SK-N-SH treated with all-trans-retinoic acid at 6 μM for 48 hours (cell line): ENCODE measurements around the gene SDHA.
"Not testable (repeated sequence)": the region's sequence is repeated elsewhere in the genome, so short reads cannot be mapped to it uniquely, and the experiment has no call there.

Experiments
- ATAC-seq: fragments of 200-7000 bp; cut with Tn5 transposase; 3 replicates; pipeline ENCODE4 v1.9.1; 2020; ENCODE audit warnings: mild to moderate bottlenecking, moderate library complexity
- ARNTL ChIP-seq: fragments of 450-650 bp; formaldehyde crosslinking; IDR thresholded peaks from 2 replicates; pipeline ENCODE4 v1.5.0; 2020; ENCODE audit warnings: low read depth, mild to moderate bottlenecking, moderate library complexity, borderline replicate concordance
- BACH2 ChIP-seq: fragments of 250-450 bp; sonication (Bioruptor Pico); IDR thresholded peaks from 2 replicates; pipeline ENCODE4 v1.9.0; 2021; ENCODE audit warnings: mild to moderate bottlenecking, borderline replicate concordance
- CSDC2 ChIP-seq: fragments of 250-450 bp; sonication (Bioruptor Pico); IDR thresholded peaks from 2 replicates; pipeline ENCODE4 v1.5.0; 2020; ENCODE audit warnings: mild to moderate bottlenecking, moderate library complexity
- ESRRG ChIP-seq: fragments of 250-450 bp; sonication (Bioruptor Pico); IDR thresholded peaks from 2 replicates; pipeline ENCODE4 v1.6.1; 2021; ENCODE audit warnings: mild to moderate bottlenecking
- GLIS3 ChIP-seq: fragments of 250-450 bp; sonication (Bioruptor Pico); IDR thresholded peaks from 2 replicates; pipeline ENCODE4 v1.5.0; 2020; ENCODE audit warnings: mild to moderate bottlenecking, moderate library complexity
- ISL1 ChIP-seq: fragments of 250-450 bp; sonication (Bioruptor Pico); IDR thresholded peaks from 2 replicates; pipeline ENCODE4 v2.1.2; 2022; ENCODE audit warnings: mild to moderate bottlenecking, moderate library complexity
- RARB ChIP-seq: fragments of 250-450 bp; sonication (Bioruptor Pico); IDR thresholded peaks from 2 replicates; pipeline ENCODE4 v1.8.0; 2021; ENCODE audit warnings: mild to moderate bottlenecking, moderate library complexity
- SNAI2 ChIP-seq: fragments of 250-450 bp; sonication (Bioruptor Pico); IDR thresholded peaks from 2 replicates; pipeline ENCODE4 v1.5.0; 2020; ENCODE audit warnings: mild to moderate bottlenecking, moderate library complexity
- TCF4 ChIP-seq: fragments of 250-450 bp; sonication (Bioruptor Pico); IDR thresholded peaks from 2 replicates; pipeline ENCODE4 v1.8.0; 2021; ENCODE audit warnings: mild to moderate bottlenecking, moderate library complexity, borderline replicate concordance
- ZC3H10 ChIP-seq: fragments of 250-450 bp; sonication (Bioruptor Pico); IDR thresholded peaks from 2 replicates; pipeline ENCODE4 v1.5.1; 2021; ENCODE audit warnings: mild to moderate bottlenecking, moderate library complexity
- ZFP30 ChIP-seq: fragments of 450-650 bp; formaldehyde crosslinking; IDR thresholded peaks from 2 replicates; pipeline ENCODE4 v1.5.0; 2022; ENCODE audit warnings: mild to moderate bottlenecking, moderate library complexity
- ZNF8 ChIP-seq: fragments of 450-650 bp; formaldehyde crosslinking; IDR thresholded peaks from 2 replicates; pipeline ENCODE4 v1.5.0; 2020; ENCODE audit warnings: mild to moderate bottlenecking, moderate library complexity
- TF ChIP-seq, protein P1 (sequence below): fragments of 250-450 bp; sonication (Bioruptor Pico); IDR thresholded peaks from 2 replicates; pipeline ENCODE4 v1.5.1; 2021; ENCODE audit warnings: mild to moderate bottlenecking, moderate library complexity
- TF ChIP-seq, protein P2 (sequence below): fragments of 250-450 bp; sonication (Bioruptor Pico); IDR thresholded peaks from 2 replicates; pipeline ENCODE4 v1.8.0; 2021; ENCODE audit warnings: low read depth, mild to moderate bottlenecking, moderate library complexity, borderline replicate concordance
- TF ChIP-seq, protein P3 (sequence below): fragments of 250-450 bp; sonication (Bioruptor Pico); IDR thresholded peaks from 2 replicates; pipeline ENCODE4 v1.5.1; 2020; ENCODE audit warnings: low read depth, mild to moderate bottlenecking, moderate library complexity
- TF ChIP-seq, protein P4 (sequence below): fragments of 250-450 bp; sonication (Bioruptor Pico); IDR thresholded peaks from 2 replicates; pipeline ENCODE4 v1.8.0; 2020; ENCODE audit warnings: mild to moderate bottlenecking, moderate library complexity, borderline replicate concordance
- TF ChIP-seq, protein P5 (sequence below): fragments of 250-450 bp; sonication (Bioruptor Pico); IDR thresholded peaks from 2 replicates; pipeline ENCODE4 v1.5.0; 2020; ENCODE audit warnings: mild to moderate bottlenecking, moderate library complexity

Gene SDHA

DNA sequence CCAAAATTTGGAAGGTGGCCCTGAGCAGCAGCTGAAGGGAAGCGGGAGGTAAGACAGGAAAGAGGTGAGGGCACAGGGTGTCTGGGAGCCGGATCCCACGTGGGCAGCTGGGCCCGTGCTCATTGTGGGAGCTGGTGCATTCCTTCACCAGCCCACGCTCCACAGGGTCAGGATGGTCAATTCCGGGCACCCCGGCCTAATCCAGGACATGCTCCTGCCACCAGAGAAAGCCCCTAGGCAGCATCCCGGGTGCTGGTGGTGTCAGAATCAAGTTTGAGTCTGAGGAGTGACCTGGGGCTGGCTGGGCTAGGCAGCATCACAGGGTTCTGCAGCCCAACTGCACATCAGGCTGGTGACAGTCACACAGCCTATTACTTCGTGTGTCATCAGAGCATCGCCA, 46.2 kb downstream of the SDHA start (continued):
- TF ChIP-seq, protein P1, sequence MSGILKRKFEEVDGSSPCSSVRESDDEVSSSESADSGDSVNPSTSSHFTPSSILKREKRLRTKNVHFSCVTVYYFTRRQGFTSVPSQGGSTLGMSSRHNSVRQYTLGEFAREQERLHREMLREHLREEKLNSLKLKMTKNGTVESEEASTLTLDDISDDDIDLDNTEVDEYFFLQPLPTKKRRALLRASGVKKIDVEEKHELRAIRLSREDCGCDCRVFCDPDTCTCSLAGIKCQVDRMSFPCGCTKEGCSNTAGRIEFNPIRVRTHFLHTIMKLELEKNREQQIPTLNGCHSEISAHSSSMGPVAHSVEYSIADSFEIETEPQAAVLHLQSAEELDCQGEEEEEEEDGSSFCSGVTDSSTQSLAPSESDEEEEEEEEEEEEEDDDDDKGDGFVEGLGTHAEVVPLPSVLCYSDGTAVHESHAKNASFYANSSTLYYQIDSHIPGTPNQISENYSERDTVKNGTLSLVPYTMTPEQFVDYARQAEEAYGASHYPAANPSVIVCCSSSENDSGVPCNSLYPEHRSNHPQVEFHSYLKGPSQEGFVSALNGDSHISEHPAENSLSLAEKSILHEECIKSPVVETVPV: no peak

DNA sequence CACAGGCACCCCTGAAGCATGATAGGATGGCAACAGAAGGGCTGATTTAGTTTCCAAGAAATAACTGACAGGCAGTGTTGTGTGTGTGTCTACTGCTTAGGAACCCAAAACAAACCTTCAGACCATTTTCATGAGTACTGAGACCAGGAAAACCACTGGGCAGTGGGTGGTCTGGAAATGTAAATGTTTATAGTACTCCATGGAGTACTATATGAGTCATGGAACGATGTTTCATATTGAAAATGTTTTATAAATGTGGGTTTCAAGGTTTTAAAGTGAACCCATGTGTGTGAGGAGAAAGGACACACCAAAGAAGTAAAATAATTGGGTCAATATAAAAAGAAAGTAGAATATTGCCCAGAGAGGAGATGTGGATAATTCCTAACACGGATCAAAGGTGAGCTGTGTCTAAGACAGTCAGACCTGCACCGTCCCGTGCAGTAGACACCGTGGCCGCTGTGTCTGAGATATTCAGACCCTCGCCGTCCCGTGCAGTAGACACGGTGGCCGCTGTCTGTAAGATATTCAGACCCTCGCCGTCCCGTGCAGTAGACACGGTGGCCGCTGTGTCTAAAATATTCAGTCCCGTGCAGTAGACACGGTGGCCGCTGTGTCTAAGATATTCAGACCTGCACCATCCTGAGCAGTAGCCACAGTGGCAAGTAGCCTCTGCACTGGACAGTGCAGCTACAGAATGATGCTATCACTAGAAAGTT, 48.3 kb downstream of the SDHA start:
- not testable (repeated sequence) for ATAC-seq

DNA sequence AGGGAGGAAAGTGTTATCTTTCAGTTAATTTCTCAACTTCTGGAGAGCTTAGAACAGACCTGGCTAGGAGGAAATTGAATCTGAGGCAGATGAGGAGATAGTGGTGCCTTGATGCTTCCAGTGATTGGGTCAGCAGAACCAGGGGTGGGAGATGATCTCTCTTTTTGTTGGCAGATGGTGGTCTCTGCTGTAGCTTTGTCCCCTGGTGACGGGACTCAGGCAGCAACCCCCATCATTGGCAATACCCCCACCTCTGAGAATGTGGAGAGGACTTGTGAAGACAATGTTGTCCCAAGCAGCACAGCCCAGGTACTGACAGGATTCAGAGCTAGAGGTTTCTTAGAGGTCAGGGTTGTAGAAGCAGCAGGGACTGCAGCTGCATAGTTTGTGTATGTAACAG, 49.6 kb downstream of the SDHA start:
- TF ChIP-seq, protein P1: no peak
- TF ChIP-seq GLIS3 (no peak), CSDC2 (CRISPR knock-in tag) (no peak), TCF4 (CRISPR knock-in tag) (no peak), ZFP30 (CRISPR knock-in tag) (no peak), SNAI2 (CRISPR knock-in tag) (no peak), ISL1 (CRISPR knock-in tag) (no peak), ARNTL (CRISPR knock-in tag) (no peak)
- TF ChIP-seq, protein P2, sequence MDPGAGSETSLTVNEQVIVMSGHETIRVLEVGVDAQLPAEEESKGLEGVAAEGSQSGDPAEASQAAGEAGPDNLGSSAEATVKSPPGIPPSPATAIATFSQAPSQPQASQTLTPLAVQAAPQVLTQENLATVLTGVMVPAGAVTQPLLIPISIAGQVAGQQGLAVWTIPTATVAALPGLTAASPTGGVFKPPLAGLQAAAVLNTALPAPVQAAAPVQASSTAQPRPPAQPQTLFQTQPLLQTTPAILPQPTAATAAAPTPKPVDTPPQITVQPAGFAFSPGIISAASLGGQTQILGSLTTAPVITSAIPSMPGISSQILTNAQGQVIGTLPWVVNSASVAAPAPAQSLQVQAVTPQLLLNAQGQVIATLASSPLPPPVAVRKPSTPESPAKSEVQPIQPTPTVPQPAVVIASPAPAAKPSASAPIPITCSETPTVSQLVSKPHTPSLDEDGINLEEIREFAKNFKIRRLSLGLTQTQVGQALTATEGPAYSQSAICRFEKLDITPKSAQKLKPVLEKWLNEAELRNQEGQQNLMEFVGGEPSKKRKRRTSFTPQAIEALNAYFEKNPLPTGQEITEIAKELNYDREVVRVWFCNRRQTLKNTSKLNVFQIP: no peak
- TF ChIP-seq, all 23 proteins: peak for 0
- no peak for ATAC-seq

DNA sequence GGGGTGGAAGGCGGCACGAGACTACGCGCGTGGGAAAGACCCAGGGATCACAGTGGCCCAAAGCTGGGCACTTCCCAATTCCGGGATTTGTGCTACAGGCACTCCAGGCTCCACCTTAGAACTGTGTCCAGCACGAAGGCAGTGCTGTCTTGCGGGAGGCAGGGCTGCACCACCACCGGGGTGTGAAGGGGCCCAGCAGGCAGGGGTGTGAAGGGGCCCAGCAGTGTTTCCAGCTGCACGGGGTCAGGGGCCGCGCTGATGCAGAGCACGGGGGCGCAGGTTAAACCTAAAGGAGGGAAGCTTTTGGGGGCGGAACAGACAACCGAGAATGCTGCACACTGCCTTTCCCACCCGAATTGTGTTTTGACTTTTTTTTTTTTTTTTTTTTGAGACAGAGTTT, 52.2 kb downstream of the SDHA start:
- no peak for ATAC-seq
- no peak for TF ChIP-seq ZC3H10 (CRISPR knock-in tag)
- TF ChIP-seq ARNTL (CRISPR knock-in tag): no peak
- TF ChIP-seq, protein P3, sequence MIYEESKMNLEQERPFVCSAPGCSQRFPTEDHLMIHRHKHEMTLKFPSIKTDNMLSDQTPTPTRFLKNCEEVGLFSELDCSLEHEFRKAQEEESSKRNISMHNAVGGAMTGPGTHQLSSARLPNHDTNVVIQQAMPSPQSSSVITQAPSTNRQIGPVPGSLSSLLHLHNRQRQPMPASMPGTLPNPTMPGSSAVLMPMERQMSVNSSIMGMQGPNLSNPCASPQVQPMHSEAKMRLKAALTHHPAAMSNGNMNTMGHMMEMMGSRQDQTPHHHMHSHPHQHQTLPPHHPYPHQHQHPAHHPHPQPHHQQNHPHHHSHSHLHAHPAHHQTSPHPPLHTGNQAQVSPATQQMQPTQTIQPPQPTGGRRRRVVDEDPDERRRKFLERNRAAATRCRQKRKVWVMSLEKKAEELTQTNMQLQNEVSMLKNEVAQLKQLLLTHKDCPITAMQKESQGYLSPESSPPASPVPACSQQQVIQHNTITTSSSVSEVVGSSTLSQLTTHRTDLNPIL (CRISPR knock-in tag): no peak
- TF ChIP-seq, protein P4, sequence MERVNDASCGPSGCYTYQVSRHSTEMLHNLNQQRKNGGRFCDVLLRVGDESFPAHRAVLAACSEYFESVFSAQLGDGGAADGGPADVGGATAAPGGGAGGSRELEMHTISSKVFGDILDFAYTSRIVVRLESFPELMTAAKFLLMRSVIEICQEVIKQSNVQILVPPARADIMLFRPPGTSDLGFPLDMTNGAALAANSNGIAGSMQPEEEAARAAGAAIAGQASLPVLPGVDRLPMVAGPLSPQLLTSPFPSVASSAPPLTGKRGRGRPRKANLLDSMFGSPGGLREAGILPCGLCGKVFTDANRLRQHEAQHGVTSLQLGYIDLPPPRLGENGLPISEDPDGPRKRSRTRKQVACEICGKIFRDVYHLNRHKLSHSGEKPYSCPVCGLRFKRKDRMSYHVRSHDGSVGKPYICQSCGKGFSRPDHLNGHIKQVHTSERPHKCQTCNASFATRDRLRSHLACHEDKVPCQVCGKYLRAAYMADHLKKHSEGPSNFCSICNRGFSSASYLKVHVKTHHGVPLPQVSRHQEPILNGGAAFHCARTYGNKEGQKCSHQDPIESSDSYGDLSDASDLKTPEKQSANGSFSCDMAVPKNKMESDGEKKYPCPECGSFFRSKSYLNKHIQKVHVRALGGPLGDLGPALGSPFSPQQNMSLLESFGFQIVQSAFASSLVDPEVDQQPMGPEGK (CRISPR knock-in tag): no peak
- no peak for TF ChIP-seq ZNF8 (CRISPR knock-in tag)
- TF ChIP-seq RARB (CRISPR knock-in tag): no peak
- no peak for TF ChIP-seq ZFP30 (CRISPR knock-in tag)
- TF ChIP-seq BACH2 (CRISPR knock-in tag): no peak
- TF ChIP-seq GLIS3: no peak
- TF ChIP-seq SNAI2 (CRISPR knock-in tag): no peak
- TF ChIP-seq ISL1 (CRISPR knock-in tag): no peak
- no peak for TF ChIP-seq TCF4 (CRISPR knock-in tag)
- no peak for TF ChIP-seq CSDC2 (CRISPR knock-in tag)
- TF ChIP-seq, protein P2: no peak
- TF ChIP-seq, protein P5, sequence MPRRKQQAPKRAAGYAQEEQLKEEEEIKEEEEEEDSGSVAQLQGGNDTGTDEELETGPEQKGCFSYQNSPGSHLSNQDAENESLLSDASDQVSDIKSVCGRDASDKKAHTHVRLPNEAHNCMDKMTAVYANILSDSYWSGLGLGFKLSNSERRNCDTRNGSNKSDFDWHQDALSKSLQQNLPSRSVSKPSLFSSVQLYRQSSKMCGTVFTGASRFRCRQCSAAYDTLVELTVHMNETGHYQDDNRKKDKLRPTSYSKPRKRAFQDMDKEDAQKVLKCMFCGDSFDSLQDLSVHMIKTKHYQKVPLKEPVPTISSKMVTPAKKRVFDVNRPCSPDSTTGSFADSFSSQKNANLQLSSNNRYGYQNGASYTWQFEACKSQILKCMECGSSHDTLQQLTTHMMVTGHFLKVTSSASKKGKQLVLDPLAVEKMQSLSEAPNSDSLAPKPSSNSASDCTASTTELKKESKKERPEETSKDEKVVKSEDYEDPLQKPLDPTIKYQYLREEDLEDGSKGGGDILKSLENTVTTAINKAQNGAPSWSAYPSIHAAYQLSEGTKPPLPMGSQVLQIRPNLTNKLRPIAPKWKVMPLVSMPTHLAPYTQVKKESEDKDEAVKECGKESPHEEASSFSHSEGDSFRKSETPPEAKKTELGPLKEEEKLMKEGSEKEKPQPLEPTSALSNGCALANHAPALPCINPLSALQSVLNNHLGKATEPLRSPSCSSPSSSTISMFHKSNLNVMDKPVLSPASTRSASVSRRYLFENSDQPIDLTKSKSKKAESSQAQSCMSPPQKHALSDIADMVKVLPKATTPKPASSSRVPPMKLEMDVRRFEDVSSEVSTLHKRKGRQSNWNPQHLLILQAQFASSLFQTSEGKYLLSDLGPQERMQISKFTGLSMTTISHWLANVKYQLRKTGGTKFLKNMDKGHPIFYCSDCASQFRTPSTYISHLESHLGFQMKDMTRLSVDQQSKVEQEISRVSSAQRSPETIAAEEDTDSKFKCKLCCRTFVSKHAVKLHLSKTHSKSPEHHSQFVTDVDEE (CRISPR knock-in tag): no peak
- TF ChIP-seq ESRRG: no peak

DNA sequence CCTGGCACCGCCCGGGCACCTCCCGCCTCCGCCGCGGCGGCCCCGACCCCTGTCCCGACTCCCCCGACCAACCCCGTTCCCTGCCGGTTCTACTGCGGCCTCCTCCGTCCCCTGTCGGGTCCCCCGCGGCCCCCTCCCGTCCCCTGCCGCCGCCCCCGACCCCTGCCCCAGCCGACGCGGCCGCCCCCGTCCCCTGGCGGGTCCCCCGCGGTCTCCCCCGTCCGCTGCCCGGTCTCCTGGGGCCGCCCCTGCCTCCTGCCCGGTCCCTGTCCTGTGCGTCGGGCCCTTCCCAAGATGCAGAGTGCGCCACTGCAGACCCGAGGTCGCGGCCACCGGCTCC, 53.7 kb downstream of the SDHA start:
- ATAC-seq: not testable (repeated sequence)

DNA sequence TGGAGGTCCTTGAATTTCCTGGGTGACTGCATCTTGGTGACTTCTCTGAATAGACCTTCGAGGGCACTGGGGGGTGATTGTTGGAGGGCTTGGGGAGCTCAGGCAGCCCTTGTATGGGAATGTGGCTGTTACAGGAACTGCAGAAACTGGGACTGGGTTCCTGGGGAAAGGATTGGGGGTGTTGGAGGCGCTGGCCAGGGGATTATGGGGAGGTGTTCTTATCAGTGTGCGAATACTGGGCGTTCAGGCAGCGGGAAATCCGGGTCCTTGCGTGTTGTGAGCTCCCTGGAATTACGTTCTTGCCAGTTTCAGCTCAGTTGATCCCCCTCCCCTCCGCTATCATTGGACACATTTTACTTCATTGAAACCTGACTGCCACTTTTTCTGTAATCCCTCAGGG, 55.0 kb downstream of the SDHA start:
- not testable (repeated sequence) for ATAC-seq

DNA sequence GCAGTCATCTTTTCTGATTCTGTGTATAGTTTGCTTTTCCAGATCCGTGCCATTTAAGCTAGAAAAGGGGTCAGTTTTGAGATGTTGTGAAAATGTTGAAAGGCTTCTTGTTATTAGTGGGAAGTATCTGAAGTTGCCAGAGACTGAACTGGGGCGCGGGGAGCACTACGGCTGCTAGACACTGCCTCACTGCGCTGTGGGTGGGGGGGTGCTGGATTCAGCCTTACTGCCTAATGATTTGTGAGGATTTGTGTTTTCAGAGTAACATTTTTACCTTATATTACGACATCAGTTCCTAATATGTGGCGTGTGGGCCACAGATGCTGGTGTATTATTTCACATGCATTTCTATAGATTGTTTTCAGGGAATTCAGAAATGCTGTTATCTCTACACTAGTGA, 55.4 kb downstream of the SDHA start:
- not testable (repeated sequence) for ATAC-seq

DNA sequence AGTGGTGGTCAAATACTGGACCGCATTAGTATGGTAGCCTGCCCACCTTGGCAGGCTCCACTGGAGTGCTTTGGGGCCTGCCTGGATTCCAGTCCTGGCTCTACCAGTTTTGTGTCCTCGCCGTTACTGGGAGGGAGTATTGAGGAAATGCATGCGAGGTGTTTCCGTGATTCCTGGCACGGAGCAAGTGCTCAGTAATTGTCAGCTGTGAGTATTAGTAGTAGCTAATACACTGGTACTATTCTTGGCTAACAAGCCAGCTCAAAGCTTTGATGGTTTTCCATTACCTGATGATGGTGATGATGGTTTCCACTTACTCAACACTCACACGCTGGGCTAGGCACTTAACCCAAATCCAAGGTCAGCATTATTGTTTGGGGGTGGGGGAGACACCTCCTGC, 56.2 kb downstream of the SDHA start:
- ATAC-seq: not testable (repeated sequence)
